K562 (cell line): Measurements from ENCODE around the gene HSPB8. TPM values are rescaled to one million over a fixed set of nuclear protein-coding genes. Genes with fewer than 3 reads are reported as not detected.

Source experiments
- ATAC-seq: fragments of 200-7000 bp; cut with Tn5 transposase; 3 replicates; pipeline ENCODE4 v1.9.1; 2020; ENCODE audit warnings: moderate library complexity
- BruUV-seq: library from RNA; stranded (reverse); fragments of 400-500 nt; replicated peaks from 2 replicates; lab custom pipeline; 2021; lab: Mats Ljungman, UMichigan
- CTCF ChIA-PET: fragments of 300-600 bp; formaldehyde crosslinking; extraction: SDS; loops from one replicate; lab custom pipeline; 2021; ENCODE audit warnings: low intra/inter-chr PET ratio; lab: Yijun Ruan, JAX
- POLR2A ChIA-PET: fragments of 300-600, 350-650 bp; sonication (Branson Sonifier 250); formaldehyde crosslinking; extraction: SDS; loops from one replicate; lab custom pipeline; 2021; ENCODE audit warnings: antibody characterized with exemption, inconsistent platforms; lab: Yijun Ruan, JAX
- DNase-seq, 4 experiments: peaks; one replicate each; pipeline versions ENCODE4 v3.0.0 to v3.0.0-alpha.2; 2011 to 2018; ENCODE audit warnings: low spot score in 3 of 4, mixed read lengths in 3 of 4; ENCODE audit errors: extremely low read depth in 1 of 4
- FAIRE-seq: peaks from 2 replicates; lab custom pipeline; 2011; peaks lifted over from hg19 to GRCh38; lab: Jason Lieb, UNC
- H2AFZ ChIP-seq: 2 replicates; pipeline ENCODE4 v1.6.0; 2011; ENCODE audit warnings: low read depth, low read length, control low read depth, inconsistent platforms
- H3K27ac ChIP-seq: fragments of 200-600 bp; 3 replicates; pipeline ENCODE4 v1.8.0; 2011; ENCODE audit warnings: low read depth, mild to moderate bottlenecking, control low read depth, inconsistent platforms, low read length, moderate library complexity, mixed read lengths; ENCODE audit errors: extremely low read depth
- H3K27me3 ChIP-seq, 2 experiments: fragments of 300-600 bp in 1 of 2; 2 replicates in 1 of 2; 3 replicates in 1 of 2; pipeline versions ENCODE4 v1.6.0 to v1.8.0; 2011; ENCODE audit warnings: inconsistent platforms in 2 of 2, low read length in 2 of 2, mild to moderate bottlenecking in 1 of 2, mixed read lengths in 1 of 2, moderate library complexity in 1 of 2; ENCODE audit not compliant: control insufficient read depth in 2 of 2, insufficient read depth in 2 of 2
- H3K36me3 ChIP-seq: fragments of 300-600 bp; 3 replicates; pipeline ENCODE4 v1.8.0; 2011; ENCODE audit warnings: mild to moderate bottlenecking, low read length, inconsistent platforms; ENCODE audit not compliant: control insufficient read depth, insufficient read depth
- H3K4me1 ChIP-seq, 2 experiments: fragments of 200-600 bp in 1 of 2; replicated peaks in 1 of 2; 2 replicates in 1 of 2; 3 replicates in 1 of 2; pipeline versions ENCODE4 v1.5.1 to v1.8.0; 2011; ENCODE audit warnings: inconsistent platforms in 2 of 2, low read length in 2 of 2, mild to moderate bottlenecking in 1 of 2, mixed read lengths in 1 of 2, moderate library complexity in 1 of 2; ENCODE audit not compliant: control insufficient read depth in 2 of 2, insufficient read depth in 2 of 2
- H3K4me2 ChIP-seq: 2 replicates; pipeline ENCODE4 v1.6.1; 2011; ENCODE audit warnings: low read length, control low read depth, inconsistent platforms, mixed read lengths; ENCODE audit not compliant: insufficient read depth
- H3K4me3 ChIP-seq: fragments of 200-600 bp; sonication (generic), shearing (Covaris generic); 2 replicates; pipeline ENCODE4 v1.5.1; 2016; ENCODE audit warnings: control low read depth, inconsistent platforms
- H3K79me2 ChIP-seq: fragments of 200-600 bp; 3 replicates; pipeline ENCODE4 v1.8.0; 2011; ENCODE audit warnings: low read length, inconsistent platforms; ENCODE audit not compliant: control insufficient read depth, insufficient read depth
- H3K9ac ChIP-seq, 2 experiments: 2 replicates each; pipeline versions ENCODE4 v1.6.0 to v1.6.1; 2011; ENCODE audit warnings: low read depth in 2 of 2, low read length in 2 of 2, control low read depth in 1 of 2, inconsistent platforms in 1 of 2, mild to moderate bottlenecking in 1 of 2, mixed read lengths in 1 of 2; ENCODE audit not compliant: insufficient read depth in 1 of 2
- H3K9me1 ChIP-seq: one replicate; pipeline ENCODE4 v1.6.0; 2011; ENCODE audit warnings: inconsistent platforms, mild to moderate bottlenecking, low read length, moderate library complexity; ENCODE audit not compliant: control insufficient read depth, insufficient read depth
- H3K9me3 ChIP-seq: replicated peaks from 2 replicates; pipeline ENCODE4 v1.5.1; 2011; ENCODE audit warnings: low read depth, low read length, inconsistent platforms; ENCODE audit not compliant: control insufficient read depth, insufficient read depth
- H4K20me1 ChIP-seq: replicated peaks from 2 replicates; pipeline ENCODE4 v1.6.1; 2011; ENCODE audit warnings: low read length, inconsistent platforms, mixed read lengths; ENCODE audit not compliant: control insufficient read depth, insufficient read depth
- ARID4B ChIP-seq: sonication (generic); formaldehyde crosslinking; IDR thresholded peaks from 2 replicates; pipeline ENCODE4 v1.8.0; 2022; ENCODE audit warnings: mild to moderate bottlenecking, missing genetic modification reagents
- CREB3 ChIP-seq: fragments of 450-650 bp; conservative IDR thresholded peaks from 2 replicates; pipeline ENCODE4 v1.6.1; 2016; ENCODE audit warnings: missing genetic modification characterization, low read depth, mild to moderate bottlenecking, missing compliant biosample characterization, moderate library complexity
- E2F3 ChIP-seq: fragments of 250-450 bp; sonication (Bioruptor Pico); IDR thresholded peaks from 2 replicates; pipeline ENCODE4 v1.4.0; 2020; ENCODE audit warnings: mild to moderate bottlenecking
- ESRRB ChIP-seq: fragments of 250-450 bp; sonication (Bioruptor Pico); IDR thresholded peaks from 2 replicates; pipeline ENCODE4 v1.5.0; 2020; ENCODE audit warnings: mild to moderate bottlenecking, moderate library complexity, borderline replicate concordance
- HLTF ChIP-seq: fragments of 450-650 bp; IDR thresholded peaks from 2 replicates; pipeline ENCODE4 v1.6.1; 2016
- KHSRP ChIP-seq: fragments of 450-650 bp; IDR thresholded peaks from 2 replicates; pipeline ENCODE4 v1.6.1; 2017
- MEF2A ChIP-seq: IDR thresholded peaks from 2 replicates; pipeline ENCODE4 v1.6.1; 2011; ENCODE audit warnings: low read depth, mild to moderate bottlenecking, low read length, moderate library complexity; ENCODE audit not compliant: control insufficient read depth
- MITF ChIP-seq: IDR thresholded peaks from 2 replicates; pipeline ENCODE4 v1.6.1; 2014; ENCODE audit warnings: antibody characterized with exemption
- MTA1 ChIP-seq: fragments of 450-650 bp; IDR thresholded peaks from 2 replicates; pipeline ENCODE4 v1.6.1; 2017; ENCODE audit warnings: borderline replicate concordance
- NBN ChIP-seq: fragments of 450-650 bp; IDR thresholded peaks from 2 replicates; pipeline ENCODE4 v1.6.1; 2016; ENCODE audit warnings: low read depth, mild to moderate bottlenecking
- RBM25 ChIP-seq: fragments of 200-400 bp; formaldehyde crosslinking; IDR thresholded peaks from 2 replicates; pipeline ENCODE4 v1.6.1; 2018; ENCODE audit warnings: low read length, low read depth, moderate library complexity; ENCODE audit not compliant: severe bottlenecking
- SMAD4 ChIP-seq: fragments of 250-450 bp; sonication (Bioruptor Pico); conservative IDR thresholded peaks from 2 replicates; pipeline ENCODE4 v1.8.0; 2021; ENCODE audit warnings: inconsistent platforms, mild to moderate bottlenecking, moderate library complexity
- ZNF561 ChIP-seq: fragments of 450-650 bp; formaldehyde crosslinking; conservative IDR thresholded peaks from 2 replicates; pipeline ENCODE4 v1.4.0; 2020; ENCODE audit warnings: mild to moderate bottlenecking, moderate library complexity
- in situ Hi-C: fragments of 300-500 bp; cut with MboI; formaldehyde crosslinking; loops from 4 replicates; pipeline ENCODE4 v1.15.0; 2018; ENCODE audit warnings: inconsistent platforms, mixed read lengths
- intact Hi-C: fragments of 100-400 bp; cut with micrococcal nuclease; formaldehyde crosslinking; loops from 2 replicates; pipeline ENCODE4 v1.14.2; 2022
- polyA plus RNA-seq, 8 experiments: library from polyadenylated mRNA; depleted of rRNA in 4 of 8; stranded (reverse) in 5 of 8; unstranded in 3 of 8; fragments of >200 nt; fragmentation: Nextera tagmentation in 2 of 8; fragmentation: Illumina TruSeq in 1 of 8; extraction: Ambion mirVana in 2 of 8; extraction: Trizol in 1 of 8; gene quantifications; 2 replicates each; pipeline versions ENCODE4 v1.2.1 to v1.2.3, GENCODE V29; 2011 to 2014; ENCODE audit warnings: inconsistent platforms in 1 of 8, missing spikeins in 1 of 8
- total RNA-seq, 7 experiments: library from RNA; depleted of rRNA in 6 of 7; stranded (reverse); fragments of >200 nt in 6 of 7; fragmentation: Illumina TruSeq in 2 of 7; extraction: Trizol in 2 of 7; gene quantifications; 2 replicates each; pipeline versions ENCODE4 v1.2.1 to v1.2.3, GENCODE V29; 2011 to 2021; ENCODE audit warnings: low replicate concordance in 1 of 7
- TF ChIP-seq, protein P1 (sequence below): sonication (generic); formaldehyde crosslinking; IDR thresholded peaks from 2 replicates; pipeline ENCODE4 v1.8.0; 2022; ENCODE audit warnings: mild to moderate bottlenecking, missing genetic modification reagents
- TF ChIP-seq, protein P2 (sequence below), 2 experiments: IDR thresholded peaks; 2 replicates each; pipeline ENCODE4 v1.6.1; 2011; ENCODE audit warnings: borderline replicate concordance in 1 of 2, control low read depth in 1 of 2, low read depth in 1 of 2, low read length in 1 of 2, mild to moderate bottlenecking in 1 of 2, mixed read lengths in 1 of 2, moderate library complexity in 1 of 2; ENCODE audit not compliant: insufficient read depth in 1 of 2, insufficient read length in 1 of 2, poor library complexity in 1 of 2, severe bottlenecking in 1 of 2; ENCODE audit errors: extremely low read depth in 1 of 2

Gene HSPB8
- total and polyA plus RNA-seq, 9 of the 15 experiments (the other 6 are each of a cell fraction or from before 2014, with no cell fraction given) = 0.13 TPM; not detected in 8

- Histone ChIP-seq H3K9ac (no peak overlapping the region), H3K79me2 (no peaks in the 10 kb centered on the region), H4K20me1 (no peaks in the 10 kb centered on the region), H2AFZ (no peak overlapping the region), H3K4me1 (no peaks in the 10 kb centered on the region), H3K9me3 (no peaks in the 10 kb centered on the region), H3K27ac (no peak overlapping the region), H3K27me3 (peaks cover 0 to 4% of the 10 kb centered on the region in 2 experiments; a peak in 2 of 5 replicates), H3K4me3 (no peak overlapping the region), H3K4me2 (no peak overlapping the region), H3K36me3 (no peaks in the 10 kb centered on the region), H3K9me1 (no peaks in the 10 kb centered on the region)
- ChIA-PET POLR2A (no interaction called here), CTCF (no interaction called here)
- in situ Hi-C loops (no loop called here), intact Hi-C loops (no loop called here)
- no peak for FAIRE-seq
- no TSS peak for BruUV-seq
- no peak for ATAC-seq
- DNase-seq = no peak
- TF ChIP-seq, protein P1, sequence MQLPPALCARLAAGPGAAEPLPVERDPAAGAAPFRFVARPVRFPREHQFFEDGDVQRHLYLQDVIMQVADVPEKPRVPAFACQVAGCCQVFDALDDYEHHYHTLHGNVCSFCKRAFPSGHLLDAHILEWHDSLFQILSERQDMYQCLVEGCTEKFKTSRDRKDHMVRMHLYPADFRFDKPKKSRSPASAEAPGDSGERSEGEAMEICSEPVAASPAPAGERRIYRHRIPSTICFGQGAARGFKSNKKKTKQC (CRISPR knock-in tag) = no peak
- no peak for TF ChIP-seq MITF
- no peak for TF ChIP-seq CREB3 (tag)
- no peak for TF ChIP-seq SMAD4
- TF ChIP-seq HLTF = no peak
- TF ChIP-seq RBM25 = no peak
- TF ChIP-seq, protein P2, sequence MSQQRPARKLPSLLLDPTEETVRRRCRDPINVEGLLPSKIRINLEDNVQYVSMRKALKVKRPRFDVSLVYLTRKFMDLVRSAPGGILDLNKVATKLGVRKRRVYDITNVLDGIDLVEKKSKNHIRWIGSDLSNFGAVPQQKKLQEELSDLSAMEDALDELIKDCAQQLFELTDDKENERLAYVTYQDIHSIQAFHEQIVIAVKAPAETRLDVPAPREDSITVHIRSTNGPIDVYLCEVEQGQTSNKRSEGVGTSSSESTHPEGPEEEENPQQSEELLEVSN (IDR thresholded peaks at IDR 0.05; ENCODE audit: borderline replicate concordance in 1 of 2, extremely low read depth in 1 of 2, insufficient read depth in 1 of 2, insufficient read length in 1 of 2, low read depth in 1 of 2, low read length in 1 of 2, poor library complexity in 1 of 2, severe bottlenecking in 1 of 2) = no peak
- TF ChIP-seq ESRRB (CRISPR knock-in tag) = no peak
- no peak for TF ChIP-seq ZNF561 (CRISPR knock-in tag)
- no peak for TF ChIP-seq MEF2A
- no peak for TF ChIP-seq ARID4B (CRISPR knock-in tag)
- TF ChIP-seq KHSRP = no peak
- TF ChIP-seq E2F3 (CRISPR knock-in tag) = no peak
- no peak for TF ChIP-seq MTA1
- no peak for TF ChIP-seq NBN
These were observed 57.6 kb downstream of the HSPB8 start for GRCh38 chr12:119236372-119236771.
